ENCODE measurements around the gene ADIPOR2. TPM values are rescaled to one million over a fixed set of nuclear protein-coding genes. Genes with fewer than 3 reads are reported as not detected.

ADIPOR2 gene
- total and polyA plus RNA-seq, 5 donors, result 28.1 to 52.0 (median 42.6) TPM

- Histone ChIP-seq H3K27me3 (ENCODE audit: control insufficient read depth, insufficient read depth) (no peaks in the 10 kb centered on the region), H3K27ac (ENCODE audit: low read length) (no peak overlapping the region), H3K4me1 (ENCODE audit: control insufficient read depth, insufficient read depth, low read length) (peaks cover 4% of the 10 kb centered on the region), H3K4me3 (ENCODE audit: low read length) (no peak overlapping the region), H3K9me3 (ENCODE audit: control insufficient read depth, low read length) (no peaks in the 10 kb centered on the region)
- 58% methylated on average over 2 of the region's 2 CpGs for WGBS
- DNase-seq (no peak), ATAC-seq (no peak)
- intact Hi-C loops (cut with DNase I), result no loop called here
Observed at GRCh38 chr12:1782215-1782614, 91.3 kb downstream of the ADIPOR2 start.

- 67% methylated on average over 6 of the region's 6 CpGs for WGBS
- no peaks in the 10 kb centered on the region for H3K4me1 ChIP-seq (ENCODE audit: control insufficient read depth, insufficient read depth, low read length)
- DNase-seq, result no peak
- no peaks in the 10 kb centered on the region for H3K27me3 ChIP-seq (ENCODE audit: control insufficient read depth, insufficient read depth)
- intact Hi-C loops (cut with DNase I), result no loop called here
- ATAC-seq, result peak in 1 of 2 donors; percentile 5
- no peaks in the 10 kb centered on the region for H3K9me3 ChIP-seq (ENCODE audit: control insufficient read depth, low read length)
- H3K27ac ChIP-seq (ENCODE audit: low read length), result no peak overlapping the region
- no peak overlapping the region for H3K4me3 ChIP-seq (ENCODE audit: low read length)
Observed at GRCh38 chr12:1787714-1788113, 96.8 kb downstream of the ADIPOR2 start.

- Histone ChIP-seq H3K27me3 (ENCODE audit: control insufficient read depth, insufficient read depth) (no peaks in the 10 kb centered on the region), H3K4me3 (ENCODE audit: low read length) (no peak overlapping the region), H3K9me3 (ENCODE audit: control insufficient read depth, low read length) (no peaks in the 10 kb centered on the region), H3K4me1 (ENCODE audit: control insufficient read depth, insufficient read depth, low read length) (no peaks in the 10 kb centered on the region), H3K27ac (ENCODE audit: low read length) (no peak overlapping the region)
- ATAC-seq (peak in 1 of 2 donors; percentile 4), DNase-seq (no peak)
- WGBS, result 70% methylated on average over 7 of the region's 7 CpGs
- intact Hi-C loops (cut with DNase I), result loop anchor here in 3 of 4 donors (2.0 kb wide), 1 partner anchor 138 kb away; no protein-coding TSS in a partner anchor
Observed at GRCh38 chr12:1790444-1790843, 99.6 kb downstream of the ADIPOR2 start.

GRCh38 chr12:1791104-1791841 lies 100.4 kb downstream of the ADIPOR2 start:
- peak in 2 of 3 donors; percentile 59 to 83 for DNase-seq
- ATAC-seq, result peak in 1 of 2 donors; percentile 20

GRCh38 chr12:1792406-1792805 lies 101.5 kb downstream of the ADIPOR2 start:
- Histone ChIP-seq H3K4me1 (ENCODE audit: control insufficient read depth, insufficient read depth, low read length) (no peaks in the 10 kb centered on the region), H3K27me3 (ENCODE audit: control insufficient read depth, insufficient read depth) (no peaks in the 10 kb centered on the region), H3K4me3 (ENCODE audit: low read length) (no peak overlapping the region), H3K9me3 (ENCODE audit: control insufficient read depth, low read length) (no peaks in the 10 kb centered on the region), H3K27ac (ENCODE audit: low read length) (no peak overlapping the region)
- DNase-seq (no peak), ATAC-seq (no peak)
- WGBS, result 71% methylated on average over 6 of the region's 6 CpGs
- intact Hi-C loops (cut with DNase I), result no loop called here

More at GRCh38 chr12:1791104-1791841, 100.4 kb downstream of the ADIPOR2 start:
- intact Hi-C loops (cut with DNase I), result loop anchor here in 3 of 4 donors (2.0 kb wide), 1 partner anchor 138 kb away; no protein-coding TSS in a partner anchor
- WGBS, result 46% methylated on average over 10 of the region's 10 CpGs
- no peaks in the 10 kb centered on the region for H3K9me3 ChIP-seq (ENCODE audit: control insufficient read depth, low read length)
- H3K27me3 ChIP-seq (ENCODE audit: control insufficient read depth, insufficient read depth), result no peaks in the 10 kb centered on the region
- no peak overlapping the region for H3K27ac ChIP-seq (ENCODE audit: low read length)
- H3K4me1 ChIP-seq (ENCODE audit: control insufficient read depth, insufficient read depth, low read length), result no peaks in the 10 kb centered on the region
- no peak overlapping the region for H3K4me3 ChIP-seq (ENCODE audit: low read length)

- Histone ChIP-seq H3K4me3 (ENCODE audit: low read length) (no peak overlapping the region), H3K9me3 (ENCODE audit: control insufficient read depth, low read length) (no peaks in the 10 kb centered on the region), H3K4me1 (ENCODE audit: control insufficient read depth, insufficient read depth, low read length) (no peaks in the 10 kb centered on the region), H3K27ac (ENCODE audit: low read length) (peak overlapping the region; percentile 31), H3K27me3 (ENCODE audit: control insufficient read depth, insufficient read depth) (no peaks in the 10 kb centered on the region)
- DNase-seq (no peak), ATAC-seq (no peak)
- intact Hi-C loops (cut with DNase I), result loop anchor here in 1 of 4 donors (2.0 kb wide), 1 partner anchor 141 kb away; no protein-coding TSS in a partner anchor
- WGBS, result 90% methylated on average over 26 of the region's 26 CpGs
Observed at GRCh38 chr12:1793426-1794210, 102.7 kb downstream of the ADIPOR2 start.

GRCh38 chr12:1794440-1795090 lies 103.7 kb downstream of the ADIPOR2 start:
- Histone ChIP-seq H3K4me3 (ENCODE audit: low read length) (no peak overlapping the region), H3K27ac (ENCODE audit: low read length) (peak overlapping the region; percentile 31), H3K9me3 (ENCODE audit: control insufficient read depth, low read length) (no peaks in the 10 kb centered on the region), H3K4me1 (ENCODE audit: control insufficient read depth, insufficient read depth, low read length) (no peaks in the 10 kb centered on the region), H3K27me3 (ENCODE audit: control insufficient read depth, insufficient read depth) (no peaks in the 10 kb centered on the region)
- ATAC-seq (no peak), DNase-seq (no peak)
- intact Hi-C loops (cut with DNase I), result loop anchor here in 1 of 4 donors (2.0 kb wide), 1 partner anchor 142 kb away; no protein-coding TSS in a partner anchor
- WGBS, result 77% methylated on average over 15 of the region's 15 CpGs

GRCh38 chr12:1795221-1795784 lies 104.4 kb downstream of the ADIPOR2 start:
- Histone ChIP-seq H3K4me3 (ENCODE audit: low read length) (no peak overlapping the region), H3K27me3 (ENCODE audit: control insufficient read depth, insufficient read depth) (no peaks in the 10 kb centered on the region), H3K9me3 (ENCODE audit: control insufficient read depth, low read length) (no peaks in the 10 kb centered on the region), H3K27ac (ENCODE audit: low read length) (no peak overlapping the region), H3K4me1 (ENCODE audit: control insufficient read depth, insufficient read depth, low read length) (no peaks in the 10 kb centered on the region)
- intact Hi-C loops (cut with DNase I), result loop anchor here in 1 of 4 donors (2.0 kb wide), 1 partner anchor 143 kb away; no protein-coding TSS in a partner anchor
- DNase-seq (no peak), ATAC-seq (no peak)
- 64% methylated on average over 19 of the region's 19 CpGs for WGBS

GRCh38 chr12:1795785-1796514 lies 105.1 kb downstream of the ADIPOR2 start:
- Histone ChIP-seq H3K4me1 (ENCODE audit: control insufficient read depth, insufficient read depth, low read length) (no peaks in the 10 kb centered on the region), H3K27me3 (ENCODE audit: control insufficient read depth, insufficient read depth) (no peaks in the 10 kb centered on the region), H3K4me3 (ENCODE audit: low read length) (peak overlapping the region; percentile 33), H3K27ac (ENCODE audit: low read length) (peak overlapping the region; percentile 3), H3K9me3 (ENCODE audit: control insufficient read depth, low read length) (no peaks in the 10 kb centered on the region)
- DNase-seq, result peak; percentile 95 to 98 (median 98)
- WGBS, result 4% methylated on average over 45 of the region's 45 CpGs
- intact Hi-C loops (cut with DNase I), result loop anchor here in 3 of 4 donors (1.0 to 2.0 kb wide), 4 partner anchors 143 to 145 kb away; no protein-coding TSS in a partner anchor
- peak; percentile 95 to 96 for ATAC-seq

- DNase-seq (peak; percentile 47 to 79 (median 79)), ATAC-seq (peak; percentile 30 to 46)
- Histone ChIP-seq H3K9me3 (ENCODE audit: control insufficient read depth, low read length) (no peaks in the 10 kb centered on the region), H3K27ac (ENCODE audit: low read length) (peak overlapping the region; percentile 5), H3K27me3 (ENCODE audit: control insufficient read depth, insufficient read depth) (no peaks in the 10 kb centered on the region), H3K4me3 (ENCODE audit: low read length) (peak overlapping the region; percentile 33), H3K4me1 (ENCODE audit: control insufficient read depth, insufficient read depth, low read length) (no peaks in the 10 kb centered on the region)
- 12% methylated on average over 43 of the region's 43 CpGs for WGBS
- intact Hi-C loops (cut with DNase I), result loop anchor here in 3 of 4 donors (1.0 to 2.0 kb wide), 3 partner anchors 143 to 144 kb away; no protein-coding TSS in a partner anchor
Observed at GRCh38 chr12:1796515-1797010, 105.7 kb downstream of the ADIPOR2 start.
